ENCODE results near the gene CDKN1C.

The CDKN1C gene

DNA sequence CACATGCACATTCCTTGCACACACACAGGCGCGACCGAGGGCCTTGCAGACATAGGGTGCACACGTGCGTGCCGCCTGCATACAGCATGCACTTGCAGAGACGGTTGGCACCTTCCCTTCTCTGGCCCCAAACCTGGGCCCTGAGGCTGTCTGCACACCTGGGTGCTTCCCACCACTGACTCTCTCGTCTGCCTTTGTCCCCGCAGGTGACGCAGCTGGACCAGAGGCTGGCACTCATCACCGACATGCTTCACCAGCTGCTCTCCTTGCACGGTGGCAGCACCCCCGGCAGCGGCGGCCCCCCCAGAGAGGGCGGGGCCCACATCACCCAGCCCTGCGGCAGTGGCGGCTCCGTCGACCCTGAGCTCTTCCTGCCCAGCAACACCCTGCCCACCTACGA, 38.0 kb downstream of the CDKN1C start:
- no peak for DNase-seq (ENCODE audit: low spot score)

- DNase-seq (ENCODE audit: low spot score): no peak
These were observed 39.1 kb downstream of the CDKN1C start for GRCh38 chr11:2846470-2846869.

DNA sequence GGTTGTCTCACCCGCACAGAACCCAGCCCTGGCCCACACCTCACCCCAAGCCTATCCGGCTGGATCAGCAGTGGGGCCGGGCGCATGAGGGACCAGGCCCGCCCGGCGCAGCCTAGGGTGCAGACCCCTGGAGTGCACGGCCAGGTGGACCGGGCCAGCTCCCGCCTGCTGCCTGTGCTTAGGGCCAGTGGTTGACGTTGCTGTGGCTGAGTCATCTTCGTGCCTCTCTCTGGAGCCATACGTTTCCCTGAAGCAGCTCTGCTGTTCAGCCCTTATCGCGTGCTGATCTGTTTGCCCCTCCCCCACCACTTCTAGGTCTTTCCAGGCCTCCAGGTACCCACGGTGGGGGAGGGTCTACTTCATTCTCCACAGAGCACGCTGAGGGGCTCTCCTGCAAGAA, 39.5 kb downstream of the CDKN1C start:
- DNase-seq (ENCODE audit: low spot score): no peak

DNA sequence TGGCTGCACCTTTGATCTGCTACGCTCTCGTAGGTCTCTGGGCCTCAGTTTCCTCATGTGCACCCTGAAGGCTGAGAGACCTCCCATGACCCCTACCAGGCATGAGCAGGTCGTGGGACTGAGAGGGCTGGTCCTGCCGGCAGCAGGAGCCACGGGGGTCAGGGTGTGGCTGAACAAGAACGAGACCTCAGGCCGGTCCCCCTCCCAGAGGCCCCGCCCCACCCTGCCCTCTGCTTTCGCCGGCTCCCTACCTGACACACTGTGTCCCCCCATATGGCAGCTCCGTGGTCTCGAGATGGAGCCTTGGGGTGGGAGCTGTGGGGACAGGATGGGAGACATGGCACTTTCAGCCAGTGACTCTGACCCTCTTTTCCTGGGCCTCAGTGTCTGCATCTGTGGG, 40.6 kb downstream of the CDKN1C start:
- no peak for DNase-seq (ENCODE audit: low spot score)

DNA sequence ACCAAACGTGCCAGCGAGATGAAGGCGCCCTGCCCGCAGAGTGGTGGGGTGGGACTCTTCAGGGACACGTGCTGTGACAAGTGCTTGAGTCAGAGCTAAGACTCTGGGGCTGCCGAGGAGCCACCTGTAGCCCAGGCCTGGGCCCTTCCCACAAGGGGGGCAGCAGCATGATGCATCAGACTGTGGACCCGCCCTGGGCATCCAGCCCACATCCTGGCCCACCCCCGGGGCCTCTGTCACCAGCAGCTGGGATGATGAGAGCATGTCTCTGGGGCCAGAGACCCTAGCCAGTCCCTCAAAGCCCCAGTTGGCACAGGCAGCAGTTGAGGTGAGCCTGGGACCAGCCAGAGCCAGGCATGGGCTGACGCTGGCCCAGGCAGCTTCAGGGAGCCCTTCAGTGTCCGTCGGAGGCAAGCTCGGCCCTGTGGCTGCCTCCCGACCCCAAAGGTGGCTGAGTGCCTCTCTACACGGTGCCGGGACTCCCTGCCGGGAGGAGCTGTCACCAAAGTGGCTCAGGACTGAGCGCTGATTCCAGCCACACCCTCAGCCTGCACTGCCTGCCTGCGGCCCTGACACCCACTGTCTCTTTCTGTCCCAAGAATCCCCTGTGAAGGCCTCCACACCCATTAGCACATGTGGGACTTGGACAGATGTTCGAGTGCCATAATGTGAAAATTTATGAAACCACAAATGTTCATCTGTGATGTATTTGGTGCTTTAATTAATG, 41.3 kb downstream of the CDKN1C start:
- no peak for DNase-seq (ENCODE audit: low spot score)

- DNase-seq (ENCODE audit: low spot score): no peak
These were observed 42.0 kb downstream of the CDKN1C start for GRCh38 chr11:2843551-2843950.

GRCh38 chr11:2842876-2843275, 42.7 kb downstream of the CDKN1C start:
- DNase-seq (ENCODE audit: low spot score): no peak

DNA sequence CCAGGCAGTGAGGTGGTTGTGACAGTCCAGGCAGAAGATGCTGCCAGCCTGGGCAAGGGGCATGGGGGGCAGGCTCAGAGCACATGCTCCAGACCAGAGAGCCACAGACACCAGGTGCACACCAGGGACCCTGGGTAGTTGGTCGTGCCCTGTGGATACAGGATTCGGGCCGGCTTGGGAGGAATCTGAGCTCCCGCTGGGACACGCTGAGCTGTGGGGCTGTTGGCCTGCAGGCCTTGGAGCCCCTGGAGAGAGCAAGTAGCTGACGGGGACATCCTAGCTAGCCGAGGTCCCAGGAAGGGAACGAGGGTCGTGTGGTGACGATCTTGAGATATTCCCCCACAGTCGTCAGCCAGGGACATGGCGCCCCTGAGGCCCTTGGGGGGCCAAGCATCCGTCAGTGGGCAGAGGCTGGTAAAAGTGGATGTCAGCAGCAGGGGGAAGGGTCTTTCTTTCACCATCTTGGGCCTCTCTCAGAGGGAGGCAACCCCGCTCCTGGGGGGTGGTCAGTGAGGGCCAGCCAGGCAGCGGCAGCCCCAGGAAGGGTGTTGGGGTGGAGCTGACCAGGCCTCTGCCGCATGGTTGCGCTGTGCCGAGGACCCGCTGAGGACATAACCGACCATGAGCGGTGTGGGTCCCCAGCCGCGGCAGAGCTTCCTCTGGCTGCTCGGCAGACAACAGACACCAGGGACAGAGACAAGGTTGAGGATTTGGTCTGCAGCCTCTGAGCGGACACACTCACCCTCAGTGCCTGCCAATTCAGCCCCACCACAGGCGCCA, 44.0 kb downstream of the CDKN1C start:
- no peak for DNase-seq (ENCODE audit: low spot score)

GRCh38 chr11:2839395-2839943, 46.1 kb downstream of the CDKN1C start:
- no peak for DNase-seq (ENCODE audit: low spot score)

- DNase-seq (ENCODE audit: low spot score): no peak
These were observed 46.8 kb downstream of the CDKN1C start for GRCh38 chr11:2838676-2839294.

- no peak for DNase-seq (ENCODE audit: low spot score)
These were observed 47.5 kb downstream of the CDKN1C start for GRCh38 chr11:2838091-2838490.

DNA sequence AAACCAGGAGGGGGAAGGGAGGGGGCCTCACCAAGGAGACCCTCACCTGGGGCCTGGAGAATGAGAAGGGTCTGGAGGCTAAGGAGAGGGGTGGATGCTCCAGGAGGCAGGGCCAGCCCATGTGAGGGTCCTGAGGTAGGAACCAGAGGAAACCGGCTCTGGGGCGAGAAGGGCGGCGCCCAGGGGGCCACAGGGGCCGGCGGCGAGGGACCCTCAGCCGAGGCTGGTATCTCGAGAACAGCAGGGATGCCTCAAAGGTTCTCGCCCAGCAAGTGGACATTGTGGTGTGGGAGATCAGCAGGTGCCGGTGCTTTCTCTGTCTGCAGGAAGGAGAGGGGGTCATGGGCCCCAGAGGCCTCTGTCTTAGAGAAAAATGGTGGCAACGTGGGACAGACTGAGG, 47.9 kb downstream of the CDKN1C start:
- DNase-seq (ENCODE audit: low spot score): no peak

GRCh38 chr11:2837096-2837601, 48.4 kb downstream of the CDKN1C start:
- DNase-seq (ENCODE audit: low spot score): no peak

GRCh38 chr11:2836315-2837095, 49.1 kb downstream of the CDKN1C start:
- DNase-seq (ENCODE audit: low spot score): no peak

- no peak for DNase-seq (ENCODE audit: low spot score)
These were observed 49.8 kb downstream of the CDKN1C start for GRCh38 chr11:2835751-2836150.

GRCh38 chr11:2835296-2835695, 50.3 kb downstream of the CDKN1C start:
- DNase-seq (ENCODE audit: low spot score): no peak

DNA sequence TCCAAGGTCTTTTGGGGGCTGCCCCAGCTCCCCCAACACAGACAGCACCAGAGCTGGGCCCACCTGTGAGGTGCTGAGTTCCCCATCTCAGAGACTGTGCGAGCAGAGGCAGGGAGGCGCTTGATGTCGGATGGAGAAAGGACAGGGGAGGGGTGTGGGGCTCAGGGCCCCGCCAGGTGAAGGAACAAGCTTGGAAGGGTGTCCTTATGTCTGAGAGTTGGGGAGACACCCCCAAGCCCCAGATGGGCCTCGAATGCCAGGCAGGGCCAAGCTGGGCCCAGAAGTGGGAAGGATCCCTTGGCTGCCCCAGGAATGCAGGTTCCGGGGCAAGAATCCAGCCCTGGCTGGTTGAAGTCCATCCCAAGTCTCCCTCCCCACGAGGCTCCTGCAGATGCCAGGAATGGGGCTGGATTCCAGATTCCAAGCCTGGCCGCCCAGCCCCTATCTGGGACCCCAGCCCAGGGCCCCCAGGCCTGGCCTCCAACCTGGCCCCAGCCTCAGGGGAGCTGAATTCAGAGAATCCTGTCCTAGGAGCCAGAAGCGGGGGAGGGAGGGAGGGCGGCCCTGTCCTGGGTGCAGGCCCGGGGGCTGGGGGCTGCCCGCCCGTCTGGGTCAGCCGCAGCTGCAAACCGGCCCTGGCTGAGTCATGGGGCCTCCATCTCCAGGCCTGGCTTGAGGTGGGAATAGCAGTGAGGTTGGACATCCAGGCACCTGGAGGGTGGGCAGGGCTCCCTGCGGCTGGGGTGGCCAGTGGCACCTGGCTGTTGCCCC, 50.9 kb downstream of the CDKN1C start:
- no peak for DNase-seq (ENCODE audit: low spot score)

- no peak for DNase-seq (ENCODE audit: low spot score)
These were observed 51.7 kb downstream of the CDKN1C start for GRCh38 chr11:2833716-2834502.

Data from NAMALWA (cell line).